ENCODE results near the gene MYLK2. TPM values are rescaled to one million over a fixed set of nuclear protein-coding genes. Genes with fewer than 3 reads are reported as not detected.

The MYLK2 gene
- total RNA-seq = 0.27 TPM

DNA sequence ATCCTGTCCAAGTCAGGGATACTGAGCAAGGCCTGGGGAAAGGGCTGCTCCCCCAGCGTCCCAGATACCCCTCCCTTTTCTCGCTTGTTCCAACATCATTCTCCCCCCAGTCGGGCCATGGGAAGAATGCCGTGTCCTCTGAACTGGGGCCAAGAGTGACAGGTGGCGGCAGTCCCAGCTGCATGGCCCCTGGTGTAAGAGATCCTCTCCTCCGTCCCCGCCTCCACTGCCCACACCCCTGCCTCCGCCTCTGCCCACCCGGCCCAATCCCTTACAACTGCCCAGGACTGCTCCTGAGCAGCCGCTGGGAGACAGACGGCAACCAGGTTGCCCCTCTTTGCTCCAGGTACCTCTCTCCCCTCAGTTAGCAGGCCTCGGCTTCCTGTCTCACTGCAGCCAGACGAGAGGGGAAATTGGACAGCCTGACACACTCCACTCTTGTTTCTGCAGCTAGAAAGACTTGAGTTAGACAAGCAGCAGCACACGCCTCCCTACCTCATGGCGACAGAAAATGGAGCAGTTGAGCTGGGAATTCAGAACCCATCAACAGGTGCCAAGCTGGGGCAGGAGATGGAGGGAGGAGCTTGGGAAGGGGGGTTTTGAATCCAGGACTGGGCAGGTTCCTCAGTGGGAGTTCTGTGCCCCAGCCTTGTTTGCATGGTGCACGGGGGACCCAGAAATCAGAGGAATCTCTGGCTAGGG is at the start of gene MYLK2:
MYLK2 (plus strand) TSS at position 274 of the 702 bp plus-strand sequence; CDS start at position 499, 225 bp downstream.
- no peak for ATAC-seq
- intact Hi-C loops (cut with DNase I) = no loop called here
- DNase-seq (ENCODE audit: low spot score) = no peak

- DNase-seq (ENCODE audit: low spot score) (no peak), ATAC-seq (no peak)
- intact Hi-C loops (cut with DNase I) = no loop called here
Measured at GRCh38 chr20:31769681-31770080, 49.5 kb upstream of the MYLK2 start.

GRCh38 chr20:31770243-31770642 is 48.9 kb upstream of the MYLK2 start:
- intact Hi-C loops (cut with DNase I) = no loop called here
- no peak for DNase-seq (ENCODE audit: low spot score)
- ATAC-seq = no peak

DNA sequence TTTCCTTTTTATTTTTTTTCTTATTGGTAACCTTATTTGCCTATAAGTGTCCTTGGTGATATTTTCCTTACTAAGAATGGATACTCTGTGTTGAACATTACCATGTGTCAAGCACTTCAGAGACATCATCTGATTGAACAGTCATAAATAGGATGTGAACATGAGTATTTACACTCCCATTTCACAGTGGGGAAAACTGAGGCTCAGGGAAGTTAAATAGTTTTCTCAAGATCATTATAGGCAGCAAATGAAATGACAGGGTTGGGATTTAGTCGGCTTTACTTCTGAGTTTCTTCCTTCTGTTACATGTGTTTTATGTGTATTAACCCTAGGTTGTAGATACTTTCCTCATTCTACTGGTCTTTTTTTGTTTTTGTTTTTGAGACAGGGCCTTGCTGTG is 44.7 kb upstream of the MYLK2 start:
- ATAC-seq (no peak), DNase-seq (ENCODE audit: low spot score) (no peak)
- intact Hi-C loops (cut with DNase I) = no loop called here

GRCh38 chr20:31780839-31781238 is 38.3 kb upstream of the MYLK2 start:
- DNase-seq (ENCODE audit: low spot score) = no peak
- no peak for ATAC-seq
- intact Hi-C loops (cut with DNase I) = no loop called here

DNA sequence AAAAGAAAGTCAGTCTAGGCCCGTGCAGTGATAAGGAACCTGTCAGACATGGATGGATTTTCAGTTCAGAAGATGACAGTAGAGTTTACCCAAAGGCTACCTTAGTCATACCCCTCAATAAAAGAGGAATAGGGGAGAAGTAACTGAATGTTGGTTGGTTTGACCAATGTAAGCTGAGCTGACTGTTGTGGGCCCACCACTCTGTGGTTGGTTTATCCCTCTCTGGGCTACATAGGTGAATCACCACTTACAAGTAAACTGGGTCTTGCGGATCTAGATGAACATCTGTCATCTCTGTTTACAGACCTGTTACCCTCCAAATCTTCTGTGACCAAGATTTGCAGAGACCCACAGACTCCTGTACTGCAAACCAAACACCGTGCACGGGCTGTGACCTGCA is 37.2 kb upstream of the MYLK2 start:
- ATAC-seq = no peak
- intact Hi-C loops (cut with DNase I) = no loop called here

GRCh38 chr20:31784354-31785044 is 34.7 kb upstream of the MYLK2 start:
- no peak for ATAC-seq
- intact Hi-C loops (cut with DNase I) = no loop called here
- no peak for DNase-seq (ENCODE audit: low spot score)

More for the DNA sequence above, 37.2 kb upstream of the MYLK2 start:
- DNase-seq (ENCODE audit: low spot score) = no peak

- intact Hi-C loops (cut with DNase I) = no loop called here
- ATAC-seq = no peak
- no peak for DNase-seq (ENCODE audit: low spot score)
Measured at GRCh38 chr20:31785089-31785488, 34.1 kb upstream of the MYLK2 start.

- intact Hi-C loops (cut with DNase I) = no loop called here
- DNase-seq (ENCODE audit: low spot score) = no peak
- ATAC-seq = no peak
Measured at GRCh38 chr20:31788578-31788977, 30.6 kb upstream of the MYLK2 start.

DNA sequence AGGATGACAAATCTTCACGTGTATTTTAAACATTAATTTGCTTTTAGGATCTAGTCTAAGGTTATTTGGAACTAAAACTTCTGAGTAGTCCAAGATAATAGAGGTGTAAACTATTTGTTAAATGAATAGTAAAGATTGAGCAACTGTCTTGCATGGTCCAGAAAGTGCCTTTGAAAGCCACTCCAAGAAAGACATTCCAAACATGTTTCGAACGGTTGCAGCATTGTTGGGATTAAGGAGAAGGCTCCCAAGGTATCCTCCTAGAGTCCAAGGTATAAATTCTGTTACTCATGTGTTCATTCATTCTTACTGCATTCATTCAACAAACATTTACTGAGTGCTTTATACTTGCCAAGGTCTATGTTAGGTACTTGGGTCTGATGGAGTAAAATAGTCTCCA is 28.8 kb upstream of the MYLK2 start:
- intact Hi-C loops (cut with DNase I) = no loop called here
- DNase-seq (ENCODE audit: low spot score) = no peak
- ATAC-seq = no peak

DNA sequence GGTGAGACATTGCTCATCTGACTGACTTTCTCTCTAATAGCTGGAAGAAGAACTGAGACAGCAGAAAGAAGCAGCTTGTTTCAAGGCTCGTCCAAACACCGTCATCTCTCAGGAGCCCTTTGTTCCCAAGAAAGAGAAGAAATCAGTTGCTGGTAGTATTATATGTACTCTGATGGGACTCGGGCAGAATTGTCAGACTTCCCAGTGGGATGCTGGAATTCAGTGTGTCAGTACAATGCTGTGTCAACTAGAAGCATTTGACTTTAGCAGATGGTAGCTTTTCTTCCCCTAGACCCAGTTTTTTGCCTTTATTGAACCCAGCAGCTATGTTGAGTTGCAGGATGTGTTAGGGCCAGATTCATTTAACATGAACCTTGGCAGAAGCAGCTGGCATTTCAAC is 21.8 kb upstream of the MYLK2 start:
- intact Hi-C loops (cut with DNase I) = no loop called here
- DNase-seq (ENCODE audit: low spot score) (no peak), ATAC-seq (no peak)

DNA sequence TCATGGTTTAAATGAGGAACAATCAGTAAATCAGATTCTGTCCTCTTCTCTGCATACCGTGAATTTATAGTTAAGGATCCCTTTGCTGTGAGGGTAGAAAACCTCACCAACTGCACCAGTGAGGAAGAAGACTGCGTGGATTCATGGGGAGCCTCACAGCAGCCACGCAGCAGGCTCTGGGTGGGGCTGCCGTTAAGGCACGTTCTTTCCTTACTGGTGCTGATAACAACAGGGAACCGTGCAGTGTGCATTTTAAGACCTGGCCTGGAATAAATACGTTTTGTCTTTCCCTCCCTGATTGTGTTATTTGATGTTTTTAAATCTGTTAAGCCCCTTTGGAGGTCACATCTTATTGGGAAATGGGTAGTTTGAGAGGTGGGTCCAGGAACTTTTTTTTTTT is 17.6 kb upstream of the MYLK2 start:
- ATAC-seq = no peak
- DNase-seq (ENCODE audit: low spot score) = no peak
- intact Hi-C loops (cut with DNase I) = no loop called here

GRCh38 chr20:31803552-31804291 is 15.4 kb upstream of the MYLK2 start:
- no peak for DNase-seq (ENCODE audit: low spot score)
- no peak for ATAC-seq
- intact Hi-C loops (cut with DNase I) = no loop called here

GRCh38 chr20:31806564-31807355 is 12.4 kb upstream of the MYLK2 start:
- no peak for ATAC-seq

DNA sequence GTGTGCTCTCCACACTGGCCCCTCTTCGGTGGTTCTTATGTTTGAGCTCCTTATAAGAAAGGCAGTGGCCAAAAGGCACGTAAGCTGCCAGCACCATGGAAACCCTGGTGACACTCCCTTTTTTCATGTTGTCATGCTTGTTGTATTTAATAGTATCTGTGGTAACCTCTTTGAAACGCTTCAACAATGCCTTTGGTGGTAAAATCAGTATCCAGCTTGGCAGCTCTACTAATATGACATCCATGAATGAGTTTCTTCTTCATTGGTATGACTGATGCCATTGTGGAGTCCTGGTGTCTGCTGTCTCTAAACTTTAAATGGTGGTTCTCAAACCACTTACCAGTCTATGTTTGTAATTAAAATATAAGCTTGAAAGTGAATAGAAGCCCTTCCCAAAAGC is 10.7 kb upstream of the MYLK2 start:
- DNase-seq (ENCODE audit: low spot score) (no peak), ATAC-seq (no peak)
- intact Hi-C loops (cut with DNase I) = no loop called here

More at GRCh38 chr20:31806564-31807355, 12.4 kb upstream of the MYLK2 start:
- DNase-seq (ENCODE audit: low spot score) = no peak
- intact Hi-C loops (cut with DNase I) = no loop called here

- DNase-seq (ENCODE audit: low spot score) (no peak), ATAC-seq (no peak)
- intact Hi-C loops (cut with DNase I) = no loop called here
Measured at GRCh38 chr20:31809661-31810060, 9.5 kb upstream of the MYLK2 start.

DNA sequence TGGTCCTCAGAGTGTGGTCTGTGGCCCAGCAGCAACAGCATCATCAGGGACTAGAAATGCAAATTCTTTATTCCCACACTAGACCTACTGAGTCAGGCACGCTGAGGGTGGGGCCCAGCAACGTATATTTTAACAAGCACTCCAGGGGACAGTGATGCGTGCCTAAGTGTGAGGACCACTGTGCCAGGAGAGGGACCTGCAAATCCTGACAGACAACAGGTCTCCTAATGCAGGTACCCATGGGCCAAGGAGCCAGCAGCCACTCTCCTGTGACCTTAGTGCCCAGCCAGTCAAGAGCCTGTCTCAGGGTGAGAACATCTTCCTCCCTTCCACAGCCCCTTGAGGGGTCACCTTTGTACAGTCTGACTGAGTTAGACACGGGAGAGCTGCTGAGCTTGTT is 8.0 kb upstream of the MYLK2 start:
- no peak for ATAC-seq
- DNase-seq (ENCODE audit: low spot score) = no peak
- intact Hi-C loops (cut with DNase I) = no loop called here

DNA sequence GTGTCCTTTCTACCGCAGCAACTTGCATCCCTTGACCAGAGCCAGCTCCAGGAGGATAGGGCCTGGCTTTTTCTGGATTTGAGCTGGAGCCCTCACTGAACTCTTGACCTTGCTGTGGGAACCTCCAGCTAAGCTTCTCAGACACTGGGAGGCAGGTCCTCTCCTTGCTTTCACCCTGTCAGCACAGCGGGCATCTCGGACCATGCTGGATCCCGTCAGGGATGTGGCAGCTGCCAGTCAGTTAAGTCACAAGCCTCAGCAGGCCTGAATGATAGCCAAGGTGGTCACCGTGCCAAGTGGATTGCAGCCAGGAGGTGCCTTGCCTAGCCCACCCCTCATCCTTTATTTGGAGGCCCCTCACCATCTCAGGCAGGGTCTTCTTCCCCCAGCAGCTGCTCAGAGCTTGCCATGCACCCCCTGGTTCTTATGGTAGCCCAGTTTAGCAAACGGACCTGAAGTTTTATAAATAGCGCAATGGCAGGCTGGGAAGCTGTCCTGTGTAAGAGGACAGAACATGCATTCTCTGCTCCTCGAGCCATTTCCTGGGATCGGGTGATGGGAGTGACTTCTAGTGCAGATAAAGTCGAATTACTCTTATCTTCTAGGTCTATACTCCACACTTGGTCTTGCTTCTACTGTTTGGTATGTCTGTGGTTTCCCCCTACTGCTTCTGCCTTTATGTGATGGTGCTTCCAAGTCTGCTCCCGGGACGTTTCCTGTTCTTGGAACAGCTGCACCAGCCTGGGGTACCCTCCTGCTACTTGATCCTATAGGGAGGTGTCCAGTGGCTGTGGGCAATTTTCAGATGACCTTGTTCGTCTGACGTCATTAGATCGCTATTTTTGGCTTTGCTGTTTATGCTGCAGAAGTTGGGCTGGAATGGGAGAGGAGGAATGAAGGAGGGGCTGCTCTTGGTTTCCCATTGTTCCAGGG is 7.1 kb upstream of the MYLK2 start:
- DNase-seq (ENCODE audit: low spot score) (no peak), ATAC-seq (no peak)
- intact Hi-C loops (cut with DNase I) = no loop called here

All from sciatic nerve (tissue), 2 donors.